K562 treated with DMSO at 1 percent for 4 hours (cell line): ENCODE measurements around the gene ST7L. TPM values are rescaled to one million over a fixed set of nuclear protein-coding genes. Genes with fewer than 3 reads are reported as not detected.

Experiments used
- total RNA-seq: library from RNA; unstranded; fragments of 300-600 nt; gene quantifications from 2 replicates; pipeline ENCODE4 v1.2.3, GENCODE V29; 2022; ENCODE audit not compliant: insufficient read depth

Gene ST7L
- total RNA-seq: 13.7 and 14.2 TPM in 2 replicates

GRCh38 chr1:112618721-112619517 lies at the start of gene ST7L:
Gene ST7L (minus strand): TSS chr1:112619141. CDS start chr1:112619113, 28 bp downstream.

GRCh38 chr1:112619518-112620376 lies 806 bp upstream of the ST7L start, which contains the start of gene CAPZA1:
Gene CAPZA1 (plus strand): TSS chr1:112619832. CDS start chr1:112619845, 13 bp downstream.

GRCh38 chr1:112508278-112509004 lies 110.5 kb downstream of the ST7L start, which contains the start of gene WNT2B:
Gene WNT2B (plus strand): TSS chr1:112508965. CDS start chr1:112509263, 298 bp downstream.

Other genes starting within 250 kb of the ST7L start
- gene CTTNBP2NL, start 222.9 kb downstream of the ST7L start, total RNA-seq: 0.51 and 0.63 TPM in 2 replicates
- gene WNT2B, start 110.2 kb downstream of the ST7L start, total RNA-seq: 0.53 and 0.68 TPM in 2 replicates
- 125 and 131 TPM in 2 replicates for gene CAPZA1, start 691 bp upstream of the ST7L start, total RNA-seq
- gene MOV10, start 55.5 kb upstream of the ST7L start, total RNA-seq: 99.5 and 107 TPM in 2 replicates
- gene RHOC, start 88.0 kb upstream of the ST7L start, total RNA-seq: 201 and 224 TPM in 2 replicates
- gene PPM1J, start 96.2 kb upstream of the ST7L start, total RNA-seq: 0.68 and 0.96 TPM in 2 replicates